AG09319 (cell line): Measurements from ENCODE around the gene PTEN.

Source experiments
- DNase-seq: peaks from one replicate; pipeline ENCODE4 v3.0.0-alpha.2; 2010; ENCODE audit warnings: low read depth; ENCODE audit errors: extremely low read depth
- TF ChIP-seq, protein P1 (sequence below): IDR thresholded peaks from 2 replicates; pipeline ENCODE4 v1.5.1; 2011; ENCODE audit warnings: low read depth, mild to moderate bottlenecking, inconsistent platforms, low read length, moderate library complexity

The PTEN gene

DNA sequence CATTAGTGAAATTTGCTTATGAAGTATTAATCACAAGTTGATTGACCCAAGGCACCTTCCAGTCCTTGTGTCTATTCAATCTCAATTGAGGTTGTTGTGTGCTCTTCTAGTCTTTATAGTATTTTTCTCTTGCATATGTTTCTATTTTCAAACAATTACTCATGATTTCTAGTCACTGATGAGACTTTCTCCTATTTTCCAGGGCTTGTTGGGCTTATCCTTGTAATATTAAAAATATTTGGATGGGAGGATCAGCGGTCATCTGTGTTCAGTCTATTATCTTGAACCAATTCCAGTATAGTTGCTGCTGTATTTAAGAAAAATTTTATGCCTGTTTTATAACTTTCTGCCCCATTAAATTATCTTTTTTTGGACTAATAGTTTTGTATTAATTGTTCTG lies 154.4 kb downstream of the PTEN start:
- TF ChIP-seq, protein P1, sequence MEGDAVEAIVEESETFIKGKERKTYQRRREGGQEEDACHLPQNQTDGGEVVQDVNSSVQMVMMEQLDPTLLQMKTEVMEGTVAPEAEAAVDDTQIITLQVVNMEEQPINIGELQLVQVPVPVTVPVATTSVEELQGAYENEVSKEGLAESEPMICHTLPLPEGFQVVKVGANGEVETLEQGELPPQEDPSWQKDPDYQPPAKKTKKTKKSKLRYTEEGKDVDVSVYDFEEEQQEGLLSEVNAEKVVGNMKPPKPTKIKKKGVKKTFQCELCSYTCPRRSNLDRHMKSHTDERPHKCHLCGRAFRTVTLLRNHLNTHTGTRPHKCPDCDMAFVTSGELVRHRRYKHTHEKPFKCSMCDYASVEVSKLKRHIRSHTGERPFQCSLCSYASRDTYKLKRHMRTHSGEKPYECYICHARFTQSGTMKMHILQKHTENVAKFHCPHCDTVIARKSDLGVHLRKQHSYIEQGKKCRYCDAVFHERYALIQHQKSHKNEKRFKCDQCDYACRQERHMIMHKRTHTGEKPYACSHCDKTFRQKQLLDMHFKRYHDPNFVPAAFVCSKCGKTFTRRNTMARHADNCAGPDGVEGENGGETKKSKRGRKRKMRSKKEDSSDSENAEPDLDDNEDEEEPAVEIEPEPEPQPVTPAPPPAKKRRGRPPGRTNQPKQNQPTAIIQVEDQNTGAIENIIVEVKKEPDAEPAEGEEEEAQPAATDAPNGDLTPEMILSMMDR = no peak

DNA sequence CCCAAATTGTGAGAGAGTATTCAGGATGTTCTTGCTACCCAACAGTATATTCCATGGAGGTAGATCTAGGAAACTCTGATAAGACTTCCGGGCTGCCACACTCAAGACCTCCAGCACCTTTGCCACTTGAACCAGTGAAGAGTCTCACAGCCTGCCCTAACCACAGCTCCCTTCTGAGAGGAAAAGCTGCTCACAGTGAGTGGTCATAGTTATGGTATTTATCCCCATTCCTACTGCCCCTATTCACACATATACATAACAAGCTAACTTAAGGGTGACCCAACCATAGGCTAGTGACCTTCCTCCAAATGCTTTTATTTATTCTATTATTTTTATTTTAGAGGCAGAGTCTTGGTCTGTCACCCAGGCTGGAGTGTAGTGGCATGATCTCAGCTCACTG lies 156.3 kb downstream of the PTEN start:
- TF ChIP-seq, protein P1 = no peak
- DNase-seq = no peak

More for the DNA sequence above, 154.4 kb downstream of the PTEN start:
- no peak for DNase-seq
